ENCODE data around the gene GOLGA6L25.
"Not testable (repeated sequence)": the region's sequence is repeated elsewhere in the genome, so short reads cannot be mapped to it uniquely, and the experiment has no call there.

GOLGA6L25 gene, protein sequence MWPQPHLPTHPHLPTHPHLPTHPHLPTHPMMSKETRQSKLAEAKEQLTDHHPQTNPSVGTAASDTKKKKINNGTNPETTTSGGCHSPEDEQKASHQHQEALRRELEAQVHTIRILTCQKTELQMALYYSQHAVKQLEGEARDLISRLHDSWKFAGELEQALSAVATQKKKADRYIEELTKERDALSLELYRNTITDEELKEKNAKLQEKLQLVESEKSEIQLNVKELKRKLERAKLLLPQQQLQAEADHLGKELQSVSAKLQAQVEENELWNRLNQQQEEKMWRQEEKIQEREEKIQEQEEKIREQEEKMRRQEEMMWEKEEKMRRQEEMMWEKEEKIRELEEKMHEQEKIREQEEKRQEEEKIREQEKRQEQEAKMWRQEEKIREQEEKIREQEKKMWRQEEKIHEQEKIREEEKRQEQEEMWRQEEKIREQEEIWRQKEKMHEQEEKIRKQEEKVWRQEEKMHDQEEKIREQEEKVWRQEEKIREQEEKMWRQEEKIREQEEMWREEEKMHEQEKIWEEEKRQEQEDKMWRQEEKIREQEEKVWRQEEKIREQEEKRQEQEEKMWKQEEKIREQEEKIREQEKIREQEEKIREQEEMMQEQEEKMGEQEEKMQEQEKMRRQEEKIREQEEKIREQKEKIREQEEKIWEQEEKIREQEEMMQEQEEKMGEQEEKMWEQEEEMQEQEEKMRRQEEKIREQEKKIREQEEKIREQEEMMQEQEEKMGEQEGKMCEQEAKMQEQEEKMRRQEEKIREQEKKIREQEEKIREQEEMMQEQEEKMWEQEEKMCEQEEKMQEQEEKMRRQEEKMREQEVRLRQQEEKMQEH

DNA sequence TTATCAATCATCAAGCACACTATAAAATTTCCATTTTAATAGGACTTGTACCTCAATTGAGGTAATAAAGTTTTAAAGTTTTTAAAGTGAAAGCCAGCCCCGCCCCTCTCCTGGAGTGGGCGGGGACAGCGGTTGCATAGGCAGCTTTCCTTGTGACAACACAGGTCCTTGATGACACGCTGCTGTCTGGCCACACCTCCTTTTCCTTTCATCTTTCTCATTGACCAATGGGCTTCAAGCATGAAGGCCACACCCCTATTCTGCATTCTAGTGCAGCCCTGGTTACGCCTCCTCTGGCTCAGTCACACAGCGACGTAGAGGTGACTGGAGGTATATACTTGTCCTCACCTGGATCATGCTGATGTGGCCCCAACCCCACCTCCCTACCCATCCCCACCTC is at the start of gene GOLGA6L25:
TSS of gene GOLGA6L25 (plus strand) at position 301 of the 400 bp plus-strand sequence. CDS start at position 362, 61 bp downstream.
- H3K4me1 Mint-ChIP-seq, H3K36me3 Mint-ChIP-seq, H3K4me3 Mint-ChIP-seq, H3K9me3 Mint-ChIP-seq, H3K27ac Mint-ChIP-seq, H3K27me3 Mint-ChIP-seq, ATAC-seq: not testable (repeated sequence)

DNA sequence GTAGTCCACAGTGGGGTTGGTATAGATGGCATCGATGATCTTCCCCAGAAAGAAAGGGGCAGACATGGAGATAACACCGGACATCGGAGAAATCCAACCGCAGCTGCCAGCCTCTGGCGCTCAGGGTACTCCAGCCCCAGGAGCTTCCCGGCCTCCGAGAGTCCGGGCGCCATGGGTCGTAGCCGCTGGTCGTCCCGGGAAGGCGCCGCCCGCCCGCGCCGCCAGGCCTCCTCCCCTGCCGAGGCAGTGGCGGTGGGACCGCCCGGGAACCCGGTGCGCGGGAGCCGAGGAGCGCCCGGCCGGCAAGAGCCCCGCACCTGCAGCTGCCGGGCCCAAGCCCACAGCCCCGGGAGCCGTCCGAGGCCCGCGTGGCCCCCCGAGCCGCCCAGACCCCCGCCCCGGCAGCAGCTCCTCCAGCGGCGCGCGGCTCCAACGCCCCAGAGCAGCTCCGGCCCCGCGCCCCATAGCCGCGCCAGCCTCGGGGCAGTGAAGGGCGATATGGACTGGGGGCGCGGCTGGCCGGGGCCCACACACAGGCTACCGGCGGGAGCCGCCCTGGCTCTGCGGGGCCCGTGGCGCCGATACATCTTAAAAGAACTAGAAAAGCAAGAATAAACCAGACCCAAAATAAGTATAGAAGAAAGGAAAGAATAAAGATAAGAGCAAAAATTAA is 45.0 kb upstream of the GOLGA6L25 start:
- not testable (repeated sequence) for ATAC-seq, H3K4me3 Mint-ChIP-seq, H3K27me3 Mint-ChIP-seq, H3K9me3 Mint-ChIP-seq, H3K4me1 Mint-ChIP-seq, H3K27ac Mint-ChIP-seq, H3K36me3 Mint-ChIP-seq

DNA sequence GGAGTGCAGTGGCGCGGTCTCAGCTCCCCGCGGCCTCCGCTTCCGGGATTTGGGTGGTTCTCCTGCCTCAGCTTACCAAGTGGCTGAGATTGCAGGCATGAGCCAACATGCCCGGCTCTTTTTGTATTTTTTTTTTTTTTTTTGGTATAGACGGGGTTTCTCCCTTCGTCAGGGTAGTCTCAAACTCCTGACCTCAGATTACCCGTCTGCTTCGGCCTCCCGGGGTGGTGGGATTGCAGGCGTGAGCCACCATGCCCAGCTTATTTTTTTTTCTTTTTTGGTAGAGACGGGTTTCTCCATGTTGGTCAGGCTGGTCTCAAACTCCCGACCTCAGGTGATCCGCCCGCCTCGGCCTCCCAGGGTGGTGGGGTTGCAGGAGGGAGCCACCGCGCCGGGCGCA is 39.2 kb upstream of the GOLGA6L25 start:
- not testable (repeated sequence) for H3K36me3 Mint-ChIP-seq, ATAC-seq

DNA sequence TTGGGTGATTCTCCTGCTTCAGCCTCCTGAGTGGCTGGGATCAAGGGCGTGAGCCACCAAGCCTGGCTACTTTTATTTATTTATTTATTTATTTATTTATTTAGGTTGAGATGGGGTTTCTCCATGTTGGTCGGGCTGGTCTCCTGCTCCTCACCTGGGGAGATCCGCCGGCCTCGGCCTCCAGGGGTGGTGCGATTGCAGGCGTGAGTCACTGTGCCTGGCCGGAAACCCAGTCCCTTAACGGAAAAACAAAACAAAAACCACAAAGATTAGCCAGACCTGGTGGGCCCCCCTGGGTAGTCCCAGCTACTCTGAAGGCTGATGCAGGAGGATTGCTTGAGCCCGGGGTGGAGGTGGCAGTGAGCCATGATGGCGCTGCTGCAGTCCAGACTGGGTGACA is 38.2 kb upstream of the GOLGA6L25 start:
- H3K4me1 Mint-ChIP-seq, H3K36me3 Mint-ChIP-seq, H3K9me3 Mint-ChIP-seq, H3K27me3 Mint-ChIP-seq, ATAC-seq, H3K27ac Mint-ChIP-seq, H3K4me3 Mint-ChIP-seq: not testable (repeated sequence)

More for the DNA sequence above, 39.2 kb upstream of the GOLGA6L25 start:
- not testable (repeated sequence) for H3K4me1 Mint-ChIP-seq, H3K9me3 Mint-ChIP-seq, H3K27me3 Mint-ChIP-seq, H3K4me3 Mint-ChIP-seq, H3K27ac Mint-ChIP-seq

DNA sequence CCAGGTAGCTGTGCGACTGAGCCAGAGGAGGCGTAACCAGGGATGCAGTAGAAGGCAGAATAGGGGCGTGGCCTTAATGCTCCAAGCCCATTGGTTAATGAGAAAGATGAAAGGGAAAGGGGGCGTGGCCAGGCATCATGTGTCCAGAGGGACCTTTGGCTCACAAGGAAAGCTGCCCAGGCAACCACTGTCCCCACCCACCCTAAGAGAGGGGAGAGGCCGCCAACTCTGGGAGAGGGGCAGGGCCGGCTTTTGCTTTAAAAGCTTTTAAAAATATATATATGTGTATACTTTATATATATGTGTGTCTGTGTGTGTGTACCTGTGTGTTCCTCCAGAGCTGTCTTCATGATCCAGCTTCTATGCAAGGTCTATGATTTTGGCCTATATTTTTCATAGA is 20.4 kb upstream of the GOLGA6L25 start, which contains the start of gene GOLGA8G:
TSS of gene GOLGA8G (minus strand) at position 18 of the 400 bp plus-strand sequence. CDS start 62 bp downstream, outside the sequence.
- not testable (repeated sequence) for ATAC-seq, H3K36me3 Mint-ChIP-seq, H3K4me3 Mint-ChIP-seq, H3K27ac Mint-ChIP-seq, H3K27me3 Mint-ChIP-seq, H3K9me3 Mint-ChIP-seq, H3K4me1 Mint-ChIP-seq

DNA sequence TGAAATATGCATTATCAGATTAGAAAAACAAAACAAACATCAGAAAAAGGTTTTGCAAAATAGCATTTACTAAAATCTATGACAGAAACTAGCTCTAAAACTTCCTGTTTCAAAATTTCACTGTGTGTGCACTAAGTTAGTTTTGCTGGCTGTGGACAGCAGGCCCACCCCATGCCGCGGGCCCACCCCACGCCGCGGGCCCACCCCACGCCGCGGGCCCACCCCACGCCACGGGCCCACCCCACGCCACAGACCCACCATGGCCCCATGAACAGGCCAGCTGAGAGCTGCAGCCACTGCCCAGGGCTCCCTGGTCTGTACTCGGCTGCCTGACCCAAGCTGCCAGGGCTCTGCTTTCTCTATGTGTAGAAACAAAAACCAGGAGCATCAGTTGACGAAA is 20.0 kb downstream of the GOLGA6L25 start:
- not testable (repeated sequence) for H3K36me3 Mint-ChIP-seq, H3K4me1 Mint-ChIP-seq, H3K27me3 Mint-ChIP-seq, H3K9me3 Mint-ChIP-seq, ATAC-seq, H3K4me3 Mint-ChIP-seq, H3K27ac Mint-ChIP-seq

DNA sequence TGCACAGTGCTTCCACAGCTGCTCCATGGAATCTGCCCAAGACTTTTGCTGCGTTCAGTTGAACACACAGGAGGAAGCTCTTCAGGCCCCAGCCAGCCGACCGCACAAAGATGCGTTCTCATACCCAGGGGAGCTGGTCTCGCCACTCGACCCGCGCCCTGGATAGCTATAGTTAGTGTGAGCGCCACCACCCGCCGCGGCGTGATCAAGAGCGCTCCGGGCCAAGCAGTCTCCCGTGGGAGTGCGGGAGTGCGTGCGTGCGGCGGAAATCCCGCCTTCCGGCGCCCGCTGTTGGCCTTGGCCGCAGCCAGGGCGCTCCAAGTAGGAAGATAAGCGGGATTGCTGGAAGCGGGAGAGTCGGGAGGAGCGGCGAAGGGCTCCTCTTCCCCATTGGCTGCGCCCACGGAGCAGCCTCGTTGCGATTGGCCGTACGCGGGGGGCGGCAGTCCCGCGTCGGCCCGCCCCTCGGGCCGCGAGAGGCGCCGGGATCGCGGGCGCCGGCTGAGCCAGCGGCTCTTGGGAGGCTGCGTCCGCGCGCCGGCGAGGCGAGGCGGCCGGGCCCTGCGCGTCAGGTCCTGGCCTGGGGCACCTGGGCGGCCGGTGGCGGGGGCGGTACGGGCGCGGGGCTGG is 35.7 kb downstream of the GOLGA6L25 start:
- H3K4me1 Mint-ChIP-seq, H3K36me3 Mint-ChIP-seq, H3K4me3 Mint-ChIP-seq, H3K27me3 Mint-ChIP-seq, ATAC-seq, H3K9me3 Mint-ChIP-seq: not testable (repeated sequence)
- H3K27ac Mint-ChIP-seq, result peak overlapping the region; percentile 78

DNA sequence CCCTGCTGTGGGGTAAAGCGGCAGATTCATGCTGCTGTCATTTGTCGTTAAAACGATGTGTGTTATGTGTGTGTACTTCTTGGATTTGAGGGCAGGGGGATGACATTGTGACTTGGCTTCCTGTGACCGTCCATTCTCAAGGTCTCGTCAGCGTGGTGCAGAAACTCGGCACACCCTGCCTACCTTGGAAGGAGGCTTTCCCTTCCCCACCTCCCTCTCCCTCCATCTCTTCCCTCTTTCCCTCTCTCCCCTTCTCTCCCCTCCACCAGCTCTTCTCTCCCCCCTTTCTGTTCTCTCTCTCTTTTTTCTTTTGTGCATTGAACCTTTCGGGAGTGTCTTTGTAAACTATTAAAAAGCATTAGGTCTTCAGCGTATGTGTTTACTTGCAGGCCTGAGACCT is 36.4 kb downstream of the GOLGA6L25 start:
- peak overlapping the region; percentile 79 for H3K4me3 Mint-ChIP-seq
- not testable (repeated sequence) for H3K27me3 Mint-ChIP-seq, H3K36me3 Mint-ChIP-seq, H3K4me1 Mint-ChIP-seq, ATAC-seq, H3K9me3 Mint-ChIP-seq
- peak overlapping the region; percentile 78 for H3K27ac Mint-ChIP-seq

DNA sequence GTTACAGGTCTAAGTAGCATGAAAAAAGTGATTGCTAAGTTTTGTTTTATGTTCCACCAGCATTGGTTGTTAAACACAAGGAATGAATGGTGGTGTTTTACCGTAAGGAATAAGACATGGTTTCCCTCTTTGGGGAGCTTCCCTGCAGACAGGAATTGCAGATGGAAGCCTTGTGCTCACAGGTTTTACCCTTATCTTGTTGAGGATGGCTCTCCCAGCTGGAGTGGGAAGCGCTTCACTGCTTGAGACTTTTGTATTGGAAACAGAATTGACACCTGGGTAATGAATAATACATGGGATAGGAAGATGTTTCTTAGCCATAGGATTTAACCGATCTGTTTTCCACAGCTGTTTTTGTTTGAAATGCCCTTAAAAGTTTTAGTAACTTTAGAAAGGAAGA is 39.0 kb downstream of the GOLGA6L25 start:
- H3K27me3 Mint-ChIP-seq, H3K9me3 Mint-ChIP-seq, H3K36me3 Mint-ChIP-seq, H3K27ac Mint-ChIP-seq, H3K4me1 Mint-ChIP-seq, H3K4me3 Mint-ChIP-seq, ATAC-seq: not testable (repeated sequence)

DNA sequence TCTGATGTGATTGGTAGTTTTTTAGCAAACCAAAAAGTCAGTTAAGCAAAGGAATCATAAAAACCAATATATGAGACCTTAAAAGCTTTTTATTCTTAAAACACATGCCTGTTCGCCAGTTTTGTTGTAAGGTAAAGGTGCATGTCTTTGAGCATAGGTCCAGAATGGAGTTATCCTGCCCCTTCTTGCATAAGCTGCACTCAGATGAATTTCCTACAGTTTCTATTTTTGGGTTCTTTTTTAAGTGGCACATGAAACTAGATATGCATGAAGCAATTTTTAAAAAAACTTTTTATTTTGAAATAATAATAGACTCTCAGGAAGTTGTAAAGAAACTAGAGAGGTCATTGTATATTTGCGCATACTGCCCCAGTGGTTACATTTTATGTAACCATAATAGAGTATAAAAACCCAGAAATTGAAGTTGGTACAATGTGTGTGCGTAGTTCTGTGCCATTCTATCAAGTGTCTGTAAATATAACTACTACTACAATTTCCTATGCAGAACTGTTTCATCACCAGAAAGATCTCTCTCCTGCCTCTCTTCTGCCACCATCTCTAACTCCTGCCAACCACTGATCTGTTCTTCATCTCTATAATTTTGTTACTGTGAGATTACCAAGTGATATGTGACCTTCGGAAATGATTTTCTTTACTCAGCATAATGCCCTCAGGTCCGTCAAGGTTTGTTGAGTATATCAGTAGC is 40.2 kb downstream of the GOLGA6L25 start:
- H3K4me3 Mint-ChIP-seq, H3K27me3 Mint-ChIP-seq, H3K27ac Mint-ChIP-seq, H3K36me3 Mint-ChIP-seq, H3K4me1 Mint-ChIP-seq, H3K9me3 Mint-ChIP-seq, ATAC-seq: not testable (repeated sequence)

DNA sequence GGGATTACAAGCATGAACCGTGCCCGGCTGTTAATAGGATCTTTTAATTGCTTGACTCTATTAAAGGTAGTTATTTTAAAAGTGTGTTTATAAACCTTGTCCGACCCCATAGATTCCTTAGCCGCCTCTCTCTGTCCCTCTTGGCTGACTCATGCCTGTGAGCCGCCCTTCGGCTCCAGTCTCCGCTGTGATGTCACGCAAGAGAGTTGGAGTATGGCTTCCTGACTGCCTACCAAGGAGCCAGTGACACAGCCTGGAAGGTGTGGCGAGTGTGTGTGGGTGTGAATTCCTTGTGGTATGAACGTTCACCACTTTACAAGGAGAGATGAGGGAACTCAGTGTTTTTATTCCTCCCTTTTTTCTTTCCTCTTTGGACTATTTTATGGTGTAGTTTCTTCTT is 44.1 kb downstream of the GOLGA6L25 start:
- not testable (repeated sequence) for H3K27me3 Mint-ChIP-seq, H3K36me3 Mint-ChIP-seq, H3K4me3 Mint-ChIP-seq

DNA sequence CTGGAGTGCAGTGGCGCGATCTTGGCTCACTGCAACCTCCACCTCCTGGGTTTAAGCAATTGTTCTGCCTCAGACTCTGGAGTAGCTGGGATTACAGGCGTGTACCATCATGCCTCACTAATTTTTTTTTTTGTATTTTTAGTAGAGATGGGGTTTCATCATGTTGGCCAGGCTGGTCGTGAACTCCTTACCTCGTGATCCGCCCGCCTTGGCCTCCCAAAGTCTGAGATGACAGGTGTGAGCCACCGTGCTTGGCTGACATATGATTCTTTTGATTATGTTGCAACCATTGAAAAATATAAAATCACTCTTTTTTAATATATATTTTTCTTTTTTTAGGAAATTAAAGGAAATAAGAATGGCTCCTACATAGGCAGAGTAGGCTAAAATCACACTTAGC is 44.8 kb downstream of the GOLGA6L25 start:
- H3K4me3 Mint-ChIP-seq, H3K27me3 Mint-ChIP-seq, H3K9me3 Mint-ChIP-seq, H3K27ac Mint-ChIP-seq, H3K36me3 Mint-ChIP-seq, ATAC-seq, H3K4me1 Mint-ChIP-seq: not testable (repeated sequence)

More for the DNA sequence above, 44.1 kb downstream of the GOLGA6L25 start:
- not testable (repeated sequence) for H3K9me3 Mint-ChIP-seq, H3K4me1 Mint-ChIP-seq, H3K27ac Mint-ChIP-seq, ATAC-seq

DNA sequence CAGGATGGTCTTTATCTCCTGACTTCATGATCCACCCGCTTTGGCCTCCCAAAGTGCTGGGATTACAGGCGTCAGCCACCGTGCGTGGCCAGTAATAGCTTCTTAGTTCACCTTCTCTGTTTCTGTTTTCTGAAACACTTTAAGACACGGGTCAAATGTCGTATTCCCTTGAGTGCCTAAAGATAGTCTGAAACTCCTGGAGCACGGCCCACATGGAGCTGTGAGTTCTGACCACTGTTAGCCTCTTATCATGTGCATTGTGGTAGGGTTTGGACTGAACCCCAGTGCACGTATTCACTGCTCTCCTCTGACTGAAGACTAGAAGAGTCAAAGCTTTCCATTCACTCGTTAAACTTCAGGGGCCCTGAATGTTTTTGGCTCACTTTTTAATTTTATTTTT is 48.8 kb downstream of the GOLGA6L25 start:
- H3K9me3 Mint-ChIP-seq, H3K4me1 Mint-ChIP-seq, H3K27me3 Mint-ChIP-seq, ATAC-seq, H3K36me3 Mint-ChIP-seq, H3K27ac Mint-ChIP-seq, H3K4me3 Mint-ChIP-seq: not testable (repeated sequence)
